Sigmoid colon (tissue), 4 donors: ENCODE data around the gene LILRA1.
"Not testable (repeated sequence)": the region's sequence is repeated elsewhere in the genome, so short reads cannot be mapped to it uniquely, and the experiment has no call there.

Source experiments
- CTCF ChIP-seq, 4 experiments: fragments of 450-650 bp in 3 of 4; fragments of 200-600 bp in 1 of 4; IDR thresholded peaks; one replicate each; pipeline ENCODE4 v1.5.1; 2016 to 2019; ENCODE audit warnings: antibody characterized with exemption in 4 of 4, mild to moderate bottlenecking in 3 of 4, moderate library complexity in 2 of 4
- EP300 ChIP-seq, 4 donors: sonication (generic); formaldehyde crosslinking; IDR thresholded peaks; one replicate each; pipeline ENCODE4 v1.6.1; 2017; ENCODE audit warnings: antibody characterized with exemption in 4 of 4
- POLR2A ChIP-seq, 2 donors: fragments of 450-650 bp; IDR thresholded peaks; one replicate each; pipeline ENCODE4 v1.6.1; 2016; ENCODE audit warnings: antibody characterized with exemption in 2 of 2, mild to moderate bottlenecking in 2 of 2, moderate library complexity in 2 of 2
- POLR2AphosphoS5 ChIP-seq, 4 donors: sonication (generic); formaldehyde crosslinking; IDR thresholded peaks; one replicate each; pipeline ENCODE4 v1.6.1; 2017; ENCODE audit warnings: antibody characterized with exemption in 4 of 4

- TF ChIP-seq CTCF, POLR2AphosphoS5, POLR2A, EP300 (IDR thresholded peaks at IDR 0.05): not testable (repeated sequence)
Measured at GRCh38 chr19:54627912-54628311, 34.5 kb downstream of the LILRA1 start.
